Panc1 (cell line): ENCODE results near the gene SLC2A11. TPM values are rescaled to one million over a fixed set of nuclear protein-coding genes. Genes with fewer than 3 reads are reported as not detected.

Source experiments
- ATAC-seq: fragments of 200-7000 bp; cut with Tn5 transposase; 2 replicates; pipeline ENCODE4 v1.9.1; 2020; ENCODE audit warnings: mild to moderate bottlenecking, moderate library complexity
- BruUV-seq: library from RNA; stranded (reverse); fragments of 400-500 nt; replicated peaks from 2 replicates; lab custom pipeline; 2021; lab: Mats Ljungman, UMichigan
- CTCF ChIA-PET: fragments of 300-600 bp; sonication (Branson Sonifier 250); formaldehyde crosslinking; loops from one replicate; lab custom pipeline; 2022; ENCODE audit warnings: antibody characterized with exemption; lab: Charles Lee
- POLR2A ChIA-PET: fragments of 300-600 bp; sonication (Branson Sonifier 250); formaldehyde crosslinking; loops from one replicate; lab custom pipeline; 2022; ENCODE audit warnings: antibody characterized with exemption; lab: Charles Lee
- DNase-seq: peaks from one replicate; pipeline ENCODE4 v3.0.0-alpha.2; 2010; ENCODE audit warnings: low read depth, low spot score
- H3K27ac ChIP-seq: 2 replicates; pipeline ENCODE4 v1.5.1; 2011; ENCODE audit warnings: mild to moderate bottlenecking, low read length, inconsistent platforms
- H3K27me3 ChIP-seq: fragments of 200-500 bp; sonication (Bioruptor generic); 2 replicates; pipeline ENCODE4 v1.6.0; 2014; ENCODE audit warnings: low read length, inconsistent platforms; ENCODE audit not compliant: control insufficient read depth, insufficient read depth
- H3K36me3 ChIP-seq: fragments of 200-500 bp; sonication (Bioruptor generic); 2 replicates; pipeline ENCODE4 v1.5.1; 2014; ENCODE audit warnings: inconsistent platforms, mild to moderate bottlenecking, low read length, moderate library complexity; ENCODE audit not compliant: control insufficient read depth, insufficient read depth
- H3K4me1 ChIP-seq: 2 replicates; pipeline ENCODE4 v1.5.1; 2011; ENCODE audit warnings: inconsistent platforms, mild to moderate bottlenecking, low read length, moderate library complexity; ENCODE audit not compliant: control insufficient read depth, insufficient read depth
- H3K4me3 ChIP-seq, 2 experiments: 2 replicates each; pipeline ENCODE4 v1.5.1; 2011 to 2012; ENCODE audit warnings: low read depth in 2 of 2, low read length in 2 of 2, mild to moderate bottlenecking in 2 of 2, inconsistent platforms in 1 of 2, moderate library complexity in 1 of 2
- H3K9me3 ChIP-seq: fragments of 200-500 bp; sonication (Bioruptor generic); 2 replicates; pipeline ENCODE4 v1.5.1; 2014; ENCODE audit warnings: low read depth, mild to moderate bottlenecking, inconsistent platforms, low read length, moderate library complexity; ENCODE audit not compliant: control insufficient read depth, insufficient read depth
- POLR2AphosphoS5 ChIP-seq: IDR thresholded peaks from 2 replicates; pipeline ENCODE4 v1.6.1; 2012; ENCODE audit warnings: mild to moderate bottlenecking, low read depth, low read length, moderate library complexity
- SIN3A ChIP-seq: IDR thresholded peaks from 2 replicates; pipeline ENCODE4 v1.6.1; 2012; ENCODE audit warnings: low read depth, mild to moderate bottlenecking, low read length, moderate library complexity, borderline replicate concordance; ENCODE audit not compliant: insufficient read depth
- TCF7L2 ChIP-seq: IDR thresholded peaks from 2 replicates; pipeline ENCODE4 v1.6.1; 2011; ENCODE audit warnings: mild to moderate bottlenecking, low read depth, low read length, inconsistent platforms
- in situ Hi-C: cut with HindIII; loops from 2 replicates; pipeline ENCODE4 v1.10.0; 2016; ENCODE audit warnings: low sequenced_read_pairs, low pct_unique_long_range_greater_than_20kb
- intact Hi-C: fragments of 100-400 bp; cut with micrococcal nuclease; formaldehyde crosslinking; loops from one replicate; pipeline ENCODE4 v1.10.0; 2022; ENCODE audit not compliant: unreplicated experiment
- total RNA-seq: library from RNA; stranded (reverse); gene quantifications from one replicate; pipeline ENCODE4 v1.2.1, GENCODE V29; 2021; ENCODE audit not compliant: unreplicated experiment
- TF ChIP-seq, protein P1 (sequence below), 2 experiments: IDR thresholded peaks; 2 replicates each; pipeline ENCODE4 v1.6.1; 2011 to 2012; ENCODE audit warnings: low read depth in 2 of 2, control low read depth in 1 of 2, low read length in 1 of 2, mild to moderate bottlenecking in 1 of 2, moderate library complexity in 1 of 2; ENCODE audit not compliant: insufficient read depth in 1 of 2
- TF ChIP-seq, protein P2 (sequence below): fragments of 450-650 bp; IDR thresholded peaks from 2 replicates; pipeline ENCODE4 v1.5.1; 2017; ENCODE audit warnings: mild to moderate bottlenecking

The SLC2A11 gene
- total RNA-seq, 1 experiment from 2014 or later = 33.8 TPM

DNA sequence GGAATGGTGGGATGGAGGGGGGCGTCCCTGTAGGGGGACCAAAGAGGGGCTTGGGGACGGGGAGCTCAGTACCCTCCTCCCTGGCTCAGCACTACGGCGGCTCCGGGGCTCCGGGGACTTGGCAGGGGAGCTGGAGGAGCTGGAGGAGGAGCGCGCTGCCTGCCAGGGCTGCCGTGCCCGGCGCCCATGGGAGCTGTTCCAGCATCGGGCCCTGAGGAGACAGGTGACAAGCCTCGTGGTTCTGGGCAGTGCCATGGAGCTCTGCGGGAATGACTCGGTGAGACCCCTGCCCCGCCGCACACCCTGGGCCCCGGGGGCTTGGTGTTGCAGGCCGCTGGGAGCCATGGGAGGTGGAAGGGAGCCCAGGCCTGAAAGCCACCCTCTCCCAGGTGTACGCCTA, 24.7 kb downstream of the SLC2A11 start:
- Histone ChIP-seq H3K27ac (no peak overlapping the region), H3K27me3 (no peaks in the 10 kb centered on the region), H3K4me3 (no peak overlapping the region), H3K9me3 (no peaks in the 10 kb centered on the region), H3K36me3 (no peaks in the 10 kb centered on the region), H3K4me1 (no peaks in the 10 kb centered on the region)
- DNase-seq = no peak
- ChIA-PET POLR2A (no interaction called here), CTCF (no interaction called here)
- no peak for ATAC-seq
- intact Hi-C loops = no loop called here
- no TSS peak for BruUV-seq
- TF ChIP-seq, protein P1, sequence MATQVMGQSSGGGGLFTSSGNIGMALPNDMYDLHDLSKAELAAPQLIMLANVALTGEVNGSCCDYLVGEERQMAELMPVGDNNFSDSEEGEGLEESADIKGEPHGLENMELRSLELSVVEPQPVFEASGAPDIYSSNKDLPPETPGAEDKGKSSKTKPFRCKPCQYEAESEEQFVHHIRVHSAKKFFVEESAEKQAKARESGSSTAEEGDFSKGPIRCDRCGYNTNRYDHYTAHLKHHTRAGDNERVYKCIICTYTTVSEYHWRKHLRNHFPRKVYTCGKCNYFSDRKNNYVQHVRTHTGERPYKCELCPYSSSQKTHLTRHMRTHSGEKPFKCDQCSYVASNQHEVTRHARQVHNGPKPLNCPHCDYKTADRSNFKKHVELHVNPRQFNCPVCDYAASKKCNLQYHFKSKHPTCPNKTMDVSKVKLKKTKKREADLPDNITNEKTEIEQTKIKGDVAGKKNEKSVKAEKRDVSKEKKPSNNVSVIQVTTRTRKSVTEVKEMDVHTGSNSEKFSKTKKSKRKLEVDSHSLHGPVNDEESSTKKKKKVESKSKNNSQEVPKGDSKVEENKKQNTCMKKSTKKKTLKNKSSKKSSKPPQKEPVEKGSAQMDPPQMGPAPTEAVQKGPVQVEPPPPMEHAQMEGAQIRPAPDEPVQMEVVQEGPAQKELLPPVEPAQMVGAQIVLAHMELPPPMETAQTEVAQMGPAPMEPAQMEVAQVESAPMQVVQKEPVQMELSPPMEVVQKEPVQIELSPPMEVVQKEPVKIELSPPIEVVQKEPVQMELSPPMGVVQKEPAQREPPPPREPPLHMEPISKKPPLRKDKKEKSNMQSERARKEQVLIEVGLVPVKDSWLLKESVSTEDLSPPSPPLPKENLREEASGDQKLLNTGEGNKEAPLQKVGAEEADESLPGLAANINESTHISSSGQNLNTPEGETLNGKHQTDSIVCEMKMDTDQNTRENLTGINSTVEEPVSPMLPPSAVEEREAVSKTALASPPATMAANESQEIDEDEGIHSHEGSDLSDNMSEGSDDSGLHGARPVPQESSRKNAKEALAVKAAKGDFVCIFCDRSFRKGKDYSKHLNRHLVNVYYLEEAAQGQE (IDR thresholded peaks at IDR 0.05; ENCODE audit: insufficient read depth in 1 of 2, low read depth in 2 of 2, low read length in 1 of 2) = no peak
- in situ Hi-C loops = no loop called here

- Histone ChIP-seq H3K36me3 (no peaks in the 10 kb centered on the region), H3K27ac (no peak overlapping the region), H3K27me3 (no peaks in the 10 kb centered on the region), H3K4me3 (no peak overlapping the region), H3K4me1 (no peaks in the 10 kb centered on the region), H3K9me3 (no peaks in the 10 kb centered on the region)
- no peak for ATAC-seq
- no peak for DNase-seq
- no TSS peak for BruUV-seq
- ChIA-PET POLR2A (no interaction called here), CTCF (no interaction called here)
- in situ Hi-C loops (no loop called here), intact Hi-C loops (no loop called here)
- TF ChIP-seq TCF7L2 = no peak
These were observed 26.0 kb downstream of the SLC2A11 start for GRCh38 chr22:23883658-23884057.

- intact Hi-C loops = no loop called here
- ATAC-seq = no peak
- no peaks in the 10 kb centered on the region for H3K36me3 ChIP-seq
- ChIA-PET POLR2A (no interaction called here), CTCF (no interaction called here)
- no peaks in the 10 kb centered on the region for H3K9me3 ChIP-seq
- no peaks in the 10 kb centered on the region for H3K27me3 ChIP-seq
- no TSS peak for BruUV-seq
- no peak for TF ChIP-seq POLR2AphosphoS5
- TF ChIP-seq, protein P1 (IDR thresholded peaks at IDR 0.05; ENCODE audit: insufficient read depth in 1 of 2, low read depth in 2 of 2, low read length in 1 of 2) = no peak
- no peak for TF ChIP-seq TCF7L2
- TF ChIP-seq SIN3A = no peak
- TF ChIP-seq, protein P2, sequence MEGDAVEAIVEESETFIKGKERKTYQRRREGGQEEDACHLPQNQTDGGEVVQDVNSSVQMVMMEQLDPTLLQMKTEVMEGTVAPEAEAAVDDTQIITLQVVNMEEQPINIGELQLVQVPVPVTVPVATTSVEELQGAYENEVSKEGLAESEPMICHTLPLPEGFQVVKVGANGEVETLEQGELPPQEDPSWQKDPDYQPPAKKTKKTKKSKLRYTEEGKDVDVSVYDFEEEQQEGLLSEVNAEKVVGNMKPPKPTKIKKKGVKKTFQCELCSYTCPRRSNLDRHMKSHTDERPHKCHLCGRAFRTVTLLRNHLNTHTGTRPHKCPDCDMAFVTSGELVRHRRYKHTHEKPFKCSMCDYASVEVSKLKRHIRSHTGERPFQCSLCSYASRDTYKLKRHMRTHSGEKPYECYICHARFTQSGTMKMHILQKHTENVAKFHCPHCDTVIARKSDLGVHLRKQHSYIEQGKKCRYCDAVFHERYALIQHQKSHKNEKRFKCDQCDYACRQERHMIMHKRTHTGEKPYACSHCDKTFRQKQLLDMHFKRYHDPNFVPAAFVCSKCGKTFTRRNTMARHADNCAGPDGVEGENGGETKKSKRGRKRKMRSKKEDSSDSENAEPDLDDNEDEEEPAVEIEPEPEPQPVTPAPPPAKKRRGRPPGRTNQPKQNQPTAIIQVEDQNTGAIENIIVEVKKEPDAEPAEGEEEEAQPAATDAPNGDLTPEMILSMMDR = no peak
- in situ Hi-C loops = no loop called here
- H3K27ac ChIP-seq = no peak overlapping the region
- no peak for DNase-seq
- no peaks in the 10 kb centered on the region for H3K4me1 ChIP-seq
- H3K4me3 ChIP-seq = no peak overlapping the region
These were observed 26.5 kb downstream of the SLC2A11 start for GRCh38 chr22:23884140-23884539.
